ENCODE measurements around the gene PGBD2.
"Not testable (repeated sequence)": the region's sequence is repeated elsewhere in the genome, so short reads cannot be mapped to it uniquely, and the experiment has no call there.

Gene PGBD2

DNA sequence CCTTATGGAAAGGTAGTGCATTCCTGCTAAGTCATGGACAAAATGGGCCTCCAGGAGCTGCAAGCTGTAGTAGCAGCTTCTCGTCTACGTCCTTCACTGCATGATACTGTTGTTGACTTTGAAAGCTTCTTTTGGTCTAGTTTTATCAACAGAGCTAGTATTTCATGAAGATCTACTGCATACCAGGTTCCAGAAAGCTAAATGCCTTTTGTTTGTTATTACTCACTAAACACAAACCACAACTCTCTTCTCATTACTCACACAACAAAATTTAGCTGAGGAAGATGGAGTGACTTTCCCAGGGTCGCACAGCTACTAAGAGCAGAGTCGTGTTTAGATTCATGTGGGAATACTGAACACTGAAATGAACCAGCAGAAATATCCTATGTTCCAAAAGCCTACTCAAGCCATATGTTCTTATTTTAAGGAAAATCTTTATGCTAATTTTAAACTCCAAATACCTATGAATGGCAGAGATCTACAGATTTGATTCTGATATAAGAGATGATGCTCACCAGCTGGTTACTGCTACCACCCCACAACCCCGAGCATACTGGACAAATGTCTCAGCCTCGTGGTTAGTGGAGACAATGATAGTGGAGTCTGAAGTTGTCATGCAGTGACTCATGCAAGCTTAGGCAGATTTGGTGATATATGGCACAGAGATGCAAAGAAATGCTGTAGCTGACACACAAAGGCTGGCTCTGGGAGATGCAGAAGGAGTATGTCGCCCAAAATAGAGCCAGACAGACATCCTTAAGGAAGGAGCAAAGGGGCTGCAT, 20.6 kb downstream of the PGBD2 start:
- no peak for DNase-seq (ENCODE audit: low read depth in 2 of 2, low spot score in 1 of 2)

DNA sequence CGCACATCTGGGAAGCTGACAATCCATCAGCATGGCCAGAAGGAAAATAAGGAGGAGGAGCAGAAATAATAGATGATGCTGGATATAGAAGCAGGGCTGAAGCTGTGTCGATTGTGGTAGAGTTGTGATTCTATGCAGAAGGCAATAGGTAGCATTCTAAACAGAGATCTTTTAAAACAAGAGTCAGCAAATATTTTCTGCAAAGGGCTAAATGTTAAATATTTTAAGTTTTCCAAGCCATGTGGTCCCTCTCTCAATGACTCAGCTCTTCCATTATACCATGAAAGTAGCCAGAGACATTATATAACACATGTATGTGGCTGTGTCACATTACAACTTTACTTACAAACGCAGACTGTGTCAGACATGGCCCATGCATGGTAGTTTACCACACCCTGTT, 21.2 kb downstream of the PGBD2 start:
- DNase-seq (ENCODE audit: low read depth in 2 of 2, low spot score in 1 of 2): not testable (repeated sequence)

DNA sequence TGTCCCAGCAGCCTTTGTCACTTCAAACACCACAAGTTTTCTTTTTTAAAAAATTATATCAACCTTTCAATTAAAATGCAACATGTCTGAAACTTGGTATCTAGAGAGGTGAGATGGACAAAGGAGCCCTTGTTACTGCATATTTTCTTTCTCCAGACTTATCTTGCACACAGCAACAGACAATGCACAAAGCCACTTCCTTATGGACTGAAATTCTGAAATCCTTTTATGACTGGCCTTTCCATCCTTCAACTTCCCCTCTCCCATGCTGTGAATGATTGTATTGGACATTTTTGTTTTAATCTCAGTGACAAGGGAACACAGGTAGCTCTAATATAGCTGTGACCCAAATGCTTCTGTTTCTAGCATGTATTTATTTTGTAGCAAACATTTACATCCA, 22.1 kb downstream of the PGBD2 start:
- not testable (repeated sequence) for DNase-seq (ENCODE audit: low read depth in 2 of 2, low spot score in 1 of 2)

DNA sequence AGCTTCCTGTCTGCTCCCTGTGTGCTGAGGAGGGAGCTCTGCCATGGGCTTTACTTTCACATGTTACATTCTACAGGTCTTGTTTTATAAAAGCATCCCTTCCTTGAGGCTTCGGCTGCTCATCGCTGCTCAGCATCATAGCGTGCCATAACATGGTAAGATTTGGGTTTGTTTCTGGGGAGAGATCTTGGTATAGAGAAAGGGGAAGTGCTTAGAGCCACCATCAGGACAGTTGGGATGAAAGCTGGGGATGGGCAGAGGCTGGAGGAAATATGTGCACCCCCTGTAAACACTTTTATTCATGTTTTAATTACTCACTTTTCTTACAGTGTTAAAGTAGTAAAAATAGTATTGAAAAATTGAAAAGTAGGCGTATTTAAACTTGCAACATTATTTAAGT, 24.0 kb downstream of the PGBD2 start:
- not testable (repeated sequence) for DNase-seq (ENCODE audit: low read depth in 2 of 2, low spot score in 1 of 2)

DNA sequence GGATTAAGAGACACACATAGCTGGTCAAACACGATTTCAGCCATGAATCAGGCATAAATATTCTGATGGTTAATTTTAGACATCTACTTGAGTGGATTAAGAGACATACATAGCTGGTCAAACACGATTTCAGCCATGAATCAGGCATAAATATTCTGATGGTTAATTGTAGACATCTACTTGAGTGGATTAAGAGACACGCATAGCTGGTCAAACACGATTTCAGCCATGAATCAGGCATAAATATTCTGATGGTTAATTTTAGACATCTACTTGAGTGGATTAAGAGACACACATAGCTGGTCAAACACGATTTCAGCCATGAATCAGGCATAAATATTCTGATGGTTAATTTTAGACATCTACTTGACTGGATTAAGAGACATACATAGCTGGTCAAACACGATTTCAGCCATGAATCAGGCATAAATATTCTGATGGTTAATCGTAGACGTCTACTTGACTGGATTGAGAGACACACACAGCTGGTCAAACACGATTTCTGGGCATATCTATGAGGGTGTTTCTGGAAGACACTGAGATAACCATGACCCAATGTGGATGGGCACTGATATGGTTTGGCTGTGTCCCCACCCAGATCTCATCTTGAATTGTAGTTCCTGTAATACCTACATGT, 32.3 kb downstream of the PGBD2 start:
- DNase-seq (ENCODE audit: low read depth in 2 of 2, low spot score in 1 of 2): not testable (repeated sequence)

DNA sequence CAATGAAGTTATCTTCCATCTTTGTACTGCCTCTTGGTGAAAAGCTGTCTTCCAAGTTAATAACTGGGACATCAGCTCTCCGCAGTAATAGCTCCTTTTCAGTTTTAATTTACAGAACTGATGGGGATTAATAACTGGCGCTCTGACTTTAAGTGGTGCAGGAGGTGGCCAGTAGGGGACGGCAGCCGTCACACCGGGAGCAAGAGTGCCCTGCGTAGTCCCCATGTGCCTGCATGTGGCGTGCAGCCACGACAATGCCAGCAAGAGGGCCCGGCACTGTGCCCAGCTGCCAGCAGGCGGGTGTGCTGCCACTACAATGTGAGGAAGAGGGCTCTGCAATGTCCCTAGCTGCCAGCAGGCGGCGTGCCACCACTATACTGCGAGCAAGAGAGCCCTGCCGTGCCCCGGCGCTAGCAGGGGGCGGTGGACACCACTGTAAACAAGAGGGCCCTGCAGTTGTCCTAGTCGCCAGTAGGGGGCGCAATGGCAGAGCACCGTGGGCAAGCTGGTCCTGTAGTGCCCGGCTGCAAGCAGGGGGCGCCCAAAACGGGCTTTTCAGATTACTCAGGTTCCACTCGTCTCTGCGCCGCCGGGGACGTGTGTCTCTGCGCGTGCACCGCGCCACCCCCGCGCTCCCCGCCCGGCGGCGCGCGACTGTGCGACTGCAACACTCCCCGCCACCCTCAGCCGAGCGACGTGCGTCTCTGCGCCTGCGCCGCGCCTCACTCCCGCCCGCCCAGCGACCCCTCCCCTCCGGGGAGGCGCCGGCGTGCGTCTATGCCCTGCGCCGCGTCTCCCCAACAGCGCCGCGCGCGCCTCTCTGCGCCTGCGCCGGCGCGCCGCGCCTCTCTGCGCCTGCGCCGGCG, 38.3 kb downstream of the PGBD2 start:
- DNase-seq (ENCODE audit: low read depth in 2 of 2, low spot score in 1 of 2): not testable (repeated sequence)

DNA sequence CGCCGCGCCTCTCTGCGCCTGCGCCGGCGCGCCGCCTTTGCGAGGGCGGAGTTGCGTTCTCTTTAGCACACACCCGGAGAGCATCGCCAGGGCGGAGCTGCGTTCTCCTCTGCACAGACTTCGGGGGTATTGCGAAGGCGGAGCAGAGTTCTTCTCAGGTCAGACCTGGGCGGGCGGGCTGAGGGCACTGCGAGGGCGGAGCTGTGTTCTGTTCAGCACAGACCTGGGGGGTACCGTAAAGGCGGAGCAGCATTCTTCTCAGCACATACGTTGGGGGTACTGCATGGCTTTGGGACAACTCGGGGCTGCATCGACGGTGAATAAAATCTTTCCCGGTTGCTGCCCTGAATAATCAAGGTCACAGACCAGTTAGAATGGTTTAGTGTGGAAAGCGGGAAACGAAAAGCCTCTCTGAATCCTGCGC, 39.0 kb downstream of the PGBD2 start:
- not testable (repeated sequence) for DNase-seq (ENCODE audit: low read depth in 2 of 2, low spot score in 1 of 2)

DNA sequence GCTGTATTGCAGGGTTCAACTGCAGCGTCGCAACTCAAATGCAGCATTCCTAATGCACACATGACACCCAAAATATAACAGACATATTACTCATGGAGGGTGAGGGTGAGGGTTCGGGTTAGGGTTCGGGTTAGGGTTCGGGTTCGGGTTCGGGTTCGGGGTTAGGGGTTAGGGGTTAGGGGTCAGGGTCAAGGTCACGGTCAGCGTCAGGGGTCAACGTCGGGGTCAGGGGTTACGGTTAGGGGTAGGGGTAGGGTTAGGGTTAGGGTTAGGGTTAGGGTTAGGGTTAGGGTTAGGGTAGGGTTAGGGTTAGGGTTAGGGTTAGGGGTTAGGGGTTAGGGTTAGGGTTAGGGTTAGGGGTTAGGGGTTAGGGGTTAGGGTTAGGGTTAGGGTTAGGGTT, 39.4 kb downstream of the PGBD2 start:
- not testable (repeated sequence) for DNase-seq (ENCODE audit: low read depth in 2 of 2, low spot score in 1 of 2)

DNA sequence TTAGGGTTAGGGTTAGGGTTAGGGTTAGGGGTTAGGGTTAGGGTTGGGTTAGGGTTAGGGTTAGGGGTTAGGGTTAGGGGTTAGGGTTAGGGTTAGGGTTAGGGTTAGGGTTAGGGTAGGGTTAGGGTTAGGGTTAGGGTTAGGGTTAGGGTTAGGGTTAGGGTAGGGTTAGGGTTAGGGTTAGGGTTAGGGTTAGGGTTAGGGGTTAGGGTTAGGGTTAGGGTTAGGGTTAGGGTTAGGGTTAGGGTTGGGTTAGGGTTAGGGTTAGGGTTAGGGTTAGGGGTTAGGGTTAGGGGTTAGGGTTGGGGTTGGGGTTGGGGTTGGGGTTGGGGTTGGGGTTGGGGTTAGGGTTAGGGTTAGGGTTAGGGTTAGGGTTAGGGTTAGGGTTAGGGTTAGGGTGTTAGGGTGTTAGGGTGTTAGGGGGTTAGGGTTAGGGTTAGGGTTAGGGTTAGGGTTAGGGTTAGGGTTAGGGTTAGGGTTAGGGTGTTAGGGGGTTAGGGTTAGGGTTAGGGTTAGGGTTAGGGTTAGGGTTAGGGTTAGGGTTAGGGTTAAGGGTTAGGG, 39.9 kb downstream of the PGBD2 start:
- not testable (repeated sequence) for DNase-seq (ENCODE audit: low read depth in 2 of 2, low spot score in 1 of 2)
